PC-3 (cell line): ENCODE results near the gene CIDEB.

Experiments used
- EZH2 ChIP-seq: fragments of 300-600 bp; sonication (generic); IDR thresholded peaks from one replicate; pipeline ENCODE4 v1.6.1; 2017; ENCODE audit warnings: antibody characterized with exemption, mild to moderate bottlenecking, low read length; ENCODE audit not compliant: unreplicated experiment
- EZH2phosphoT487 ChIP-seq: fragments of 300-600 bp; sonication (generic); IDR thresholded peaks from 2 replicates; pipeline ENCODE4 v1.6.1; 2018; ENCODE audit warnings: mild to moderate bottlenecking, antibody characterized with exemption, low read length, borderline replicate concordance
- TF ChIP-seq, protein P1 (sequence below): fragments of 300-600 bp; sonication (generic); conservative IDR thresholded peaks from 2 replicates; pipeline ENCODE4 v1.5.1; 2017; ENCODE audit warnings: antibody characterized with exemption, low read depth, mild to moderate bottlenecking, low read length

DNA sequence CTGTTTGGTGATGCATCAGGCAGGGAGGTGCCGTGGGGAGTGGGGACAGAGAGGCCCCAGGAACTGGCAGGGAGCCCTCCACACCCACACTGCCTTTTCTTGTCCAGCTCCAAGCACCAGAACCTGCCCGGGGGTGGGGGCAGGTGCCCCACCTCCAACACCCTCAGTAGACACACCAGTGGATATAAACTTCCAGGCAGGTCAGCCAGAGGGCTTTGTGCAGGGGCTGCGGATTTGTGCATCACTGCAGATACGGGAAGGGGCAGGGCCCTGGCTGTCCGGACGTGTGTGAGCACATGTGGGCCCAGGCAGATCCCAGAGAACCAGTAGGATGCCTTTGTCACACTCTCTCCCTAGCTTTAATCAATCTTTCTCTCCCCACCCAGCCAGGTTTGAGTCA lies 43.5 kb downstream of the CIDEB start:
- TF ChIP-seq, protein P1, sequence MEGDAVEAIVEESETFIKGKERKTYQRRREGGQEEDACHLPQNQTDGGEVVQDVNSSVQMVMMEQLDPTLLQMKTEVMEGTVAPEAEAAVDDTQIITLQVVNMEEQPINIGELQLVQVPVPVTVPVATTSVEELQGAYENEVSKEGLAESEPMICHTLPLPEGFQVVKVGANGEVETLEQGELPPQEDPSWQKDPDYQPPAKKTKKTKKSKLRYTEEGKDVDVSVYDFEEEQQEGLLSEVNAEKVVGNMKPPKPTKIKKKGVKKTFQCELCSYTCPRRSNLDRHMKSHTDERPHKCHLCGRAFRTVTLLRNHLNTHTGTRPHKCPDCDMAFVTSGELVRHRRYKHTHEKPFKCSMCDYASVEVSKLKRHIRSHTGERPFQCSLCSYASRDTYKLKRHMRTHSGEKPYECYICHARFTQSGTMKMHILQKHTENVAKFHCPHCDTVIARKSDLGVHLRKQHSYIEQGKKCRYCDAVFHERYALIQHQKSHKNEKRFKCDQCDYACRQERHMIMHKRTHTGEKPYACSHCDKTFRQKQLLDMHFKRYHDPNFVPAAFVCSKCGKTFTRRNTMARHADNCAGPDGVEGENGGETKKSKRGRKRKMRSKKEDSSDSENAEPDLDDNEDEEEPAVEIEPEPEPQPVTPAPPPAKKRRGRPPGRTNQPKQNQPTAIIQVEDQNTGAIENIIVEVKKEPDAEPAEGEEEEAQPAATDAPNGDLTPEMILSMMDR = no peak
- TF ChIP-seq EZH2phosphoT487 (no peak), EZH2 (no peak)
